Stimulated activated CD4-positive, alpha-beta T cell treated with anti-CD3 and anti-CD28 coated beads, Interleukin-4, amount 100 ng/mL, for 48 hours (primary cell): ENCODE data around the gene C1orf52.
"Not testable (repeated sequence)": the region's sequence is repeated elsewhere in the genome, so short reads cannot be mapped to it uniquely, and the experiment has no call there.

Experiments used
- DNase-seq, 2 donors: peaks; one replicate each; pipeline ENCODE4 v3.0.0-alpha.2; 2020; ENCODE audit warnings: low read depth in 2 of 2

The C1orf52 gene

DNA sequence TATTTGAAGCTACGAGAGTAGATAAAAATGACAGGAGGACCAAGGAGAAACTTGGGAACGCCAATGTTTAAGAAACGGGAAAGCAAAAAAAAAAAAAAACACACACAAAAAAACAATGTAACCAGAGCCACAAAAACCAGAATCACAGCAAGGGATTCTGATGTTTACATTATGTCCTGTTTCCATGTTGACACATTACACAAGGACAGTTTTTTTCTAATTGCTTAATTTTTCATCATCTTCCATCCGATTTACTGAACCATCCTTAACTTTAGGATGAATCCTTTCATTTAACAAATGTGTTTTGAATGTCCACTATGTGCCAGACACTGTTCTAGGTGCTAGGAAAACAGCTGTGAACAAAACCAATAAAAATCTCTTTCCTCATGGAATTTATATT, 18.3 kb upstream of the C1orf52 start:
- DNase-seq: no peak

DNA sequence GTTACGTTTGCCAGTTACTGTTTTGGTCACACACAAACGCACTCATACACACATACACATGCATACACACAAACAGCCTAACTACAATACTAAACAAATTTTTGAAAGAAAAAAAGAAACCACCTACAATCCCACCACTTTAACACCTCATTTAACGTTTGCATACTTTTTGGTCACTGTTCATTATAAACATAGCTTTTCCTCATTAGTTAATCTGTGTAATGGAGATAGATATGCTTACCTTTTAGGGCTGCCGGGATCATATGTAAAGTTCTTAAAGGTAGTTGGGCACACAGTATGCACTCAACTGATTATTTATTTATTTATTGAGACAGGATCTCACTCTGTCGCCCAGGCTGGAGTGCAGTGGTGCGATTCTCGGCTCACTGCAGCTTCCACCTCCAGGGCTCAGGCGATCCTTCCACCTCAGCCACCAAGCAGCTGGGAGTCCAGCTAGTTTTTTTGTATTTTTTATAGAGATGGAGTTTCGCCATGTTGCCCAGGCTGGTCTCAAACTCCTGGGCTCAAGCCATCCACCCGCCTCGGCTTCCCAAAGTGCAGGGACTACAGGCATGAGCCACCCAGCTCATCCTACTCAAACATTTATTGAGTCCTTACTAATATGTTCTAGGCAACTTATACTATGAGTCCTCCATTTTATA, 17.6 kb upstream of the C1orf52 start:
- DNase-seq: no peak

DNA sequence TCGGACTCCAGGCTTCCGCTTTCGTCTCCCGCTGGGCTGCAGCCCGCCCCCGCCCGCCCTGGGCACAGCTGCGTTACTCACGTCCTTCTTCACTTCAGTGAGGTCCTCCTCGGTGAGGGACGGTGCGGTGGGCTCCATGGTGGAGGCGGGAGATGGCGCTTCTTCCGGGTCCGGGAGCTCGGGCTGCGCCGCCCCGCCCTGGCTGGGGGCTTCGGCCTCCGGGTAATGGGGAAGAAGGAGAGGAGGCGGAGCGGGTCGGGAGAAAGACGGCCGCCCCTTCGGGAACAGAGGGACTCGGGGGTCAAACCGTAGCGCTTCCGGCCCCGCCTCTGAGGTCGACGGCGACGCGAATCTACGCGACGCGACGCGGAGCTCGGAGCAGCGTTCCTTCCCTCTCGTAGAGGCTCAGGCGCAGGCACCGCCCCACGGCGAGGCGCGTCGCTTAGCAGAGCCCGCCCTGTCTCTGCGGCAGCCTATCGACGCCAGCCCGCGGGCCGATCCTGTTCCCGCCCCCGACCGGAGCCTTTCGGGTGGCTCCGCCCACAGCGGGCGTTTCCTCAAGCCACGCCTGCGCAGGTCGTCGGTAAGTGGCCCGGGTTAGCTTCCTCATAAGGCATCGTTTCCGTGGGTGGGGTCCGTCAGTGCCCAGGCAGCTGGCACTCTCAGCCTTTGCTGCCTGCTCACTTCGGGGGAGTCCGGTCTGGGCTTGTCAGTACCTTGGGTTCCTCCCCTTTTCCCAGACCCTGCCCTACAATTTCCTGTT, 16.9 kb upstream of the C1orf52 start, which contains the start of gene BCL10:
TSS of gene BCL10 (minus strand) at position 418 of the 763 bp plus-strand sequence. CDS start at position 138, 280 bp downstream.
- peak; percentile 90 to 96 for DNase-seq

- DNase-seq: no peak
Observed at GRCh38 chr1:85275701-85276214, 16.3 kb upstream of the C1orf52 start.

DNA sequence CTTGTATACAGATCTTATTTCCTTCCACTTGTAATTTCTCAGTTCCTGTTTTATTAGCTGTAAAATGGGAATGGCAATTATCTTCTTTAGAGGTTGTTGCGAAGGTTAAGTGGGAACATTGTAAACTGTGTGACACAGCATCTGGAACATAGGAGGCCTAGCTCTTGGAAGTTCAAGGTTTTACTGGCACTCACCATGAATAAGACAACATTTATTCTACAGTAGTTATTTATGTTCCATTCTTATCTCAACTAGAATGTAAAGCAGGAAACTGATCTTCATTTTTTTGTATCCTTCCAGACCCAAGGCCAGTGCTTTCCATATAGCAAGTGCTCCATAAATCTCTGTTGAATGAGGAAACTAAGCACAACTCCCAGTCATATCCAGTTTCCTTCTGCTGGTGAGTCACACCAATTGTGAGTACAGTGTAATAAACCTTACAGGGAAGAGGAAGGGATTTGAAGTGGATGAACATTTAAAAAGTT, 15.5 kb upstream of the C1orf52 start:
- DNase-seq: no peak

GRCh38 chr1:85273397-85273796, 13.9 kb upstream of the C1orf52 start:
- no peak for DNase-seq

GRCh38 chr1:85268801-85269585, 9.5 kb upstream of the C1orf52 start:
- no peak for DNase-seq

GRCh38 chr1:85267313-85267712, 7.9 kb upstream of the C1orf52 start:
- no peak for DNase-seq

GRCh38 chr1:85264150-85264549, 4.7 kb upstream of the C1orf52 start:
- no peak for DNase-seq

DNA sequence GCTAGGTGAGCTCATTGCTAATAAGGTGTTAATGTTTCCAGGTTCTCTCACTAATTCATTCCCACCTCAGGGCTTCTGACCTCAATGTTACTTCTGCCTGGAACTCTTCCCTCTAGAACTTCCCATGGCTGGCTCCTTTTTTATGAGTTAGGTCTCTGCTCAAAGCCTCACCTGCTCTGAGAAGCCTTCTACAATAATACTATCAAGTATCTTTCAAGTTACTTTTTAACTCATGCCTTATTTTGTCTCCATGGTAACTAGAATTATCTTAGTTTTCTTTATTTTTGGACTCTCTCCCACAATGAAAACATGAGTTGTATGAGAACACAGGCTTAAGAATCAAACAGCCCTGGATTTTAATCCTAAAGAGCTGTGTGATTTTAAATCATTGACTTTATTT, 3.5 kb upstream of the C1orf52 start:
- DNase-seq: no peak

DNA sequence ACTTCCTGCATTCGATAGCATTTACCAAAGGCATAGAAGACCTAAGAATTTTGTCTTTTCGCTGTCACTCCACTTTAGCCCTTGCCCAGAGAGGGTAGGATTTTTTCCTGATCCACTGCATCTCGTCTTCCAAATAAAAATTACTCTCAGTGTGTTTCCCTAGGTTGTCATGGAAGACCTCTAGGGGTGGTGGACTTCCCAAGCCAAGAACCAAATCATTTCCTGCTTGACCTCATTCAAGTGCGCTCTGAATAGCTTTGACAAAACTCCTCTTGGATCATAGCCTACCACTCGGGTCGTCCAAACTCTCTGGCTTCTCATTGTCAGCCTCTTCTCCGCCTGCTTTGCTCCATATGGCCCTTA, 431 bp upstream of the C1orf52 start:
- DNase-seq: no peak

GRCh38 chr1:85258536-85259117, 835 bp downstream of the C1orf52 start:
- DNase-seq: no peak

DNA sequence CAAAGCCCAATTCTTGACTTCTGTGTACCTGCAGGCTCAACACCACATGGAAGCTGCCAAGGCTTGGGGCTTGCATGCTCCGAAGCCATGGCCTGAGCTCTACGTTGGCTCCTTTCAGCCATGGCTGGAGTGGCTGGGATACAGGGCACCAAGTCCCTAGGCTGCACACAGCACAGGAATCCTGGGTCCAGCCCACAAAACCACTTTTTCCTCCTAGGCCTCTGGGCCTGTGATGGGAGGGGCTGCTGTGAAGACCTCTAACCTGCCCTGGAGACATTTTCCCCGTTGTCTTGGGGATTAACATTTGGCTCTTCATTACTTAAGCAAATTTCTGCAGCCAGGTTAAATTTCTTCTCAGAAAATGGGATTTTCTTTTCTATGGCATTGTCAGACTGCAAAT, 10.4 kb downstream of the C1orf52 start:
- not testable (repeated sequence) for DNase-seq

DNA sequence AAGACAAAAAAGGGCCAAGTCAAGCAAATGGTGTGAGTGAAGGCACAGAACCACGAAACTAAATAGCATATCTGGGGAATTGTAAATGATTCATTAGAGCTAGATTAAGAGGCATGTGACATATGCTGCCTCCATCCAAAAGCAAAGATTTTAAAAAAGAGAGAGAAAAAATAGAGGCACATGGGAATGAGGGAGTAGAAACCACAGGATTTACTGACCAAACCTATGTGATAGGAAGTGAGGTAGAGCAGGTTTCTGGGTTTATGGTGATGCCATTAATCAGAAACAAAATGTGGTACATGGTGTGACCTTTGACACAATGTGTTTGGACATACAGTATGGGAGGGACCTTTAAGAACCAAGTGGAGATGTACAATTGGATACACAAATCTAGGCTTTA, 13.6 kb downstream of the C1orf52 start:
- no peak for DNase-seq

DNA sequence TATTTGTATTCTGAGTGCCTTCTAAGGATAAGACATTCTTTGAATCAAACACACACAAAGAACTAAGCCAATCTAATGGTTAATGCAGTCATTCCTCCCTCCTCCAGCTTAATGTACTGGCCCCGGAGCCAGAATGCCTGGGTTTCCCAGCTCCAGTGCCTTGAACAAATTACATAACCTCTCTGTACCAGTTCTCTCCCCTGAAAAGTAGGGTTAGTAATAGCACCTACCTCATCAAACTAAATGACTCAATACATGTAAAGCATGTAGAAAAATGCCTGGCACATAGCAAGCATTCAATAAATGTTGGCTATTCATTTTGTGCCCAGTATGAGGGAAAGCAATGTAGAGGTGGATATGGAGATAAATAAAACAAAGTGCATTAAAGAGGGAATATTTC, 14.0 kb downstream of the C1orf52 start:
- DNase-seq: no peak

DNA sequence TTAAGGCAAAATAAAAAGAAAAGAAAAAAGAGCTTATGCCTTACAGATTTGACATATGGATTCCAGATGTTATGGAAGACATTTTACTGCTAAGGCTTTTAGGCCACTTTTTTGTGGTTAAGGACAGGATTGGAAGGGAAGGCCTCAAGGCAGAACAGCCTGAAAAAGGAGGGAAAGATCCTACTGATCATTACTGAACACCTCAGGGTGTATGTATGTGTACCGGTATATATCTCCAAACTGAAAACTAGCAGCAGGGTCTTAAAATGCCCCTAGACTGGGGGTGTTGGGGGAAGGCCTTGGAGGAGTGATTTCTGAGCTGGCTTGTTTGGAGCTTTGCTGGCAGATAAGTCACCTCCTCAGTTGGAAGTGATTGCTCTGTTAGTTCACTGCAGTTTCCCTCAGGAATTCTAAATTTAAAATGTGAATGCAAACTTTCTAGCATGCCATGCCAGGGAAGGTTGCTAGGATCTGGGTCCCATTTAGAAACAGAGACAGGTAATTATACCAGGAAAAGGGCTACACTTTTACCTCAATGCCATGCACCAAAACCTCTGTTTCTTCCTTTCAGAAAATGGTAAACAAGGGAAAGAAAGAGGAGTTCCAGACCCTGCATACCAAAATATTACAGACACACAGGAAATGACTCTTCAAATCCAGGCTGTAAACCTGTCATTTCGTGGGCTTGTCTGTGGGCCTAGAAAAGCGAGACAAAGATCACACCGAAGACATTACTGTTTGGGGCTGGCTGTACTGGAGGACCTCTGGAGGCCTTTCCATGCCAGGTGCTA, 15.0 kb downstream of the C1orf52 start:
- no peak for DNase-seq

DNA sequence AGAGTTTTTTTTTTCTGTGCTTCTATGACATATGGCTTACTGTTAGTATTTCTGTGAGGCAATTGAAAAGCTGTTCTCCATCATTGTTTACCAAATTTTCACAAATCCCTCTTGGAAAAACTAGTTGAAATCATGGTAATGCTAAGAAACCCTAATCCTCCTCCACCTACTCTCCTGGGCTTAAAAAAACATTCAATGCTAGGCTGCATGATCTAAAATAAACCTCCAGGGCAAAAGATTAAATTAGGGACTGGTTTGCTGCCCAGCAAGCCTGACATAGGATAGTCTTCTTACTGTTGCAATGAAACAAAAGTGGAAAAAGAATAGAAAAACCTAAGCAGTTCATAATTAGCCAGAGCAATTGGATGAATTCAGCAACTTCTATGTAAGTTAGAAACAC, 16.1 kb downstream of the C1orf52 start:
- DNase-seq: no peak

- no peak for DNase-seq
Observed at GRCh38 chr1:85240643-85241042, 18.8 kb downstream of the C1orf52 start.

DNA sequence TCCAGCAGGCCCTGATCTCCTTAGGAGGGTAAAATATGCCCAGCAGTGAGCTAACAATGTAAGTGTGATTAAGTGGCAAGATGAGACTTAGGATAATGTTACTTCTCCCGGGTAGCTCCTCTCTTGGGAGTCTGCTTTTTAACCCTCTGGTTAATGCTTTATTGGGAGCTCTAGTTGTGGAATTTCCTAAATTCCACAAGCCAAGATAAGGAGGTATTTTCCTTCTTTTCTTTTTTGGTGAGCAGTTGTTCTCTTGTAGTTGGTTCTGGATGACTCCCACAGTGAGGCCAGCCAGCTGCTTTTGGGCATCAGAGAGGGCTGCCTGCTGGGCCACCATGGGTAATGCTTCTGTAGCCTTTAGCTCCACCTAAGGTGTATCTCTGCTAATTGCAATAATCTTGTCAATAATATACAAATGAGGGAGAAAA, 19.3 kb downstream of the C1orf52 start:
- no peak for DNase-seq

- DNase-seq: no peak
Observed at GRCh38 chr1:85237613-85238012, 21.8 kb downstream of the C1orf52 start.
